ENCODE results near the gene C10orf53.

- TF ChIP-seq CTCF (IDR thresholded peaks at IDR 0.05) (no peak), POLR2A (IDR thresholded peaks at IDR 0.05) (no peak), EP300 (IDR thresholded peaks at IDR 0.05) (no peak)
Measured at GRCh38 chr10:49645871-49646870, 33.3 kb upstream of the C10orf53 start.

Data from stomach (tissue), 4 donors.